ENCODE measurements around the gene KDM5C.
"Not testable (repeated sequence)": the region's sequence is repeated elsewhere in the genome, so short reads cannot be mapped to it uniquely, and the experiment has no call there.

Gene KDM5C

GRCh38 chrX:53184836-53185235 is 40.2 kb downstream of the KDM5C start:
- Histone ChIP-seq H3K27me3 (ENCODE audit: control insufficient read depth, low read length) (no peaks in the 10 kb centered on the region), H3F3A (ENCODE audit: control insufficient read depth, insufficient read depth) (no peaks in the 10 kb centered on the region), H3K9me3 (ENCODE audit: control insufficient read depth, insufficient read depth, low read length) (no peaks in the 10 kb centered on the region), H3K27ac (ENCODE audit: low read depth, low read length) (no peak overlapping the region), H3K9me2 (replicated peaks; ENCODE audit: control insufficient read depth, low read length) (no peaks in the 10 kb centered on the region), H3K4me1 (ENCODE audit: control insufficient read depth, low read length) (no peaks in the 10 kb centered on the region), H3K79me2 (ENCODE audit: control insufficient read depth, low read length) (no peaks in the 10 kb centered on the region), H4K20me1 (ENCODE audit: control insufficient read depth, insufficient read depth, low read depth, low read length) (no peaks in the 10 kb centered on the region), H3K4me3 (ENCODE audit: low read length) (no peak overlapping the region), H3K4me2 (ENCODE audit: low read length) (no peak overlapping the region), H3K36me3 (ENCODE audit: control insufficient read depth, low read length) (no peaks in the 10 kb centered on the region)
- TF ChIP-seq, protein P1, sequence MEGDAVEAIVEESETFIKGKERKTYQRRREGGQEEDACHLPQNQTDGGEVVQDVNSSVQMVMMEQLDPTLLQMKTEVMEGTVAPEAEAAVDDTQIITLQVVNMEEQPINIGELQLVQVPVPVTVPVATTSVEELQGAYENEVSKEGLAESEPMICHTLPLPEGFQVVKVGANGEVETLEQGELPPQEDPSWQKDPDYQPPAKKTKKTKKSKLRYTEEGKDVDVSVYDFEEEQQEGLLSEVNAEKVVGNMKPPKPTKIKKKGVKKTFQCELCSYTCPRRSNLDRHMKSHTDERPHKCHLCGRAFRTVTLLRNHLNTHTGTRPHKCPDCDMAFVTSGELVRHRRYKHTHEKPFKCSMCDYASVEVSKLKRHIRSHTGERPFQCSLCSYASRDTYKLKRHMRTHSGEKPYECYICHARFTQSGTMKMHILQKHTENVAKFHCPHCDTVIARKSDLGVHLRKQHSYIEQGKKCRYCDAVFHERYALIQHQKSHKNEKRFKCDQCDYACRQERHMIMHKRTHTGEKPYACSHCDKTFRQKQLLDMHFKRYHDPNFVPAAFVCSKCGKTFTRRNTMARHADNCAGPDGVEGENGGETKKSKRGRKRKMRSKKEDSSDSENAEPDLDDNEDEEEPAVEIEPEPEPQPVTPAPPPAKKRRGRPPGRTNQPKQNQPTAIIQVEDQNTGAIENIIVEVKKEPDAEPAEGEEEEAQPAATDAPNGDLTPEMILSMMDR (IDR thresholded peaks at IDR 0.05; ENCODE audit: low read depth, low read length, poor library complexity, severe bottlenecking): no peak
- TF ChIP-seq EZH2phosphoT487 (IDR thresholded peaks at IDR 0.05; ENCODE audit: borderline replicate concordance, low read length): no peak

- Histone ChIP-seq H3K9me3 (ENCODE audit: control insufficient read depth, insufficient read depth, low read length) (peaks cover 3% of the 10 kb centered on the region; the same call in 1 of the 2 replicates), H3K4me2 (ENCODE audit: low read length) (no peak overlapping the region), H4K20me1 (ENCODE audit: control insufficient read depth, insufficient read depth, low read depth, low read length) (no peaks in the 10 kb centered on the region), H3K27me3 (ENCODE audit: control insufficient read depth, low read length) (no peaks in the 10 kb centered on the region), H3K4me1 (ENCODE audit: control insufficient read depth, low read length) (peaks cover 5% of the 10 kb centered on the region), H3F3A (ENCODE audit: control insufficient read depth, insufficient read depth) (no peaks in the 10 kb centered on the region), H3K27ac (ENCODE audit: low read depth, low read length) (no peak overlapping the region), H3K79me2 (ENCODE audit: control insufficient read depth, low read length) (no peaks in the 10 kb centered on the region), H3K9me2 (replicated peaks; ENCODE audit: control insufficient read depth, low read length) (no peaks in the 10 kb centered on the region), H3K36me3 (ENCODE audit: control insufficient read depth, low read length) (no peaks in the 10 kb centered on the region), H3K4me3 (ENCODE audit: low read length) (no peak overlapping the region)
- TF ChIP-seq, protein P1 (IDR thresholded peaks at IDR 0.05; ENCODE audit: low read depth, low read length, poor library complexity, severe bottlenecking): peak; percentile 13
- TF ChIP-seq EZH2phosphoT487 (IDR thresholded peaks at IDR 0.05; ENCODE audit: borderline replicate concordance, low read length): no peak
Measured at GRCh38 chrX:53171356-53171755, 53.7 kb downstream of the KDM5C start.

DNA sequence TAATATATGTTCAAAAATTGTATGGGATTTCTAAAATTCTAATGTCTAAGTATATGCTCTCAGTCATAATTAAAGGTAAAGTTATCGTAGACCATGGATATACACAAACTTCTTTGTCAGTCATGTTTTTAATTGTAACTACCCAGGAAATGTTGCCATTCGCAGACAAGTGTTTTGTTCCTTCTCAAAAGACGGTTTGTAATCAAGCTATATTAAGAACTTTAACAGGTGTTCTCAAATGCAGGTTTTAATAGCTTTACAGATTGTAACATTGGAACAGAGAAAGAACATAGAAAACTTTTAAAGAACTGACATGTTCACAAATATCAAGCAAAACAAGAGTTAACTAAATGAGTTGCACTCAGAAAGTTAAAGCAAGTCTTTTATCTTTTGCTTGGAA is 58.9 kb downstream of the KDM5C start:
- Histone ChIP-seq H4K20me1 (ENCODE audit: control insufficient read depth, insufficient read depth, low read depth, low read length) (no peaks in the 10 kb centered on the region), H3K9me3 (ENCODE audit: control insufficient read depth, insufficient read depth, low read length) (no peaks in the 10 kb centered on the region), H3F3A (ENCODE audit: control insufficient read depth, insufficient read depth) (no peaks in the 10 kb centered on the region), H3K9me2 (replicated peaks; ENCODE audit: control insufficient read depth, low read length) (no peaks in the 10 kb centered on the region), H3K36me3 (ENCODE audit: control insufficient read depth, low read length) (no peaks in the 10 kb centered on the region), H3K27me3 (ENCODE audit: control insufficient read depth, low read length) (no peaks in the 10 kb centered on the region), H3K4me2 (ENCODE audit: low read length) (peak overlapping the region; percentile 39), H3K27ac (ENCODE audit: low read depth, low read length) (no peak overlapping the region), H3K79me2 (ENCODE audit: control insufficient read depth, low read length) (no peaks in the 10 kb centered on the region), H3K4me1 (ENCODE audit: control insufficient read depth, low read length) (peaks cover 16% of the 10 kb centered on the region), H3K4me3 (ENCODE audit: low read length) (0 out of 2 replicates have a peak overlapping the region, but pooled peaks have one; percentile 17)
- TF ChIP-seq, protein P1 (IDR thresholded peaks at IDR 0.05; ENCODE audit: low read depth, low read length, poor library complexity, severe bottlenecking): no peak
- TF ChIP-seq EZH2phosphoT487 (IDR thresholded peaks at IDR 0.05; ENCODE audit: borderline replicate concordance, low read length): no peak

- not testable (repeated sequence) for H3K4me3 ChIP-seq (ENCODE audit: low read length); H3K27me3 ChIP-seq (ENCODE audit: control insufficient read depth, low read length); H3K36me3 ChIP-seq (ENCODE audit: control insufficient read depth, low read length); H4K20me1 ChIP-seq (ENCODE audit: control insufficient read depth, insufficient read depth, low read depth, low read length); H3K79me2 ChIP-seq (ENCODE audit: control insufficient read depth, low read length); H3K4me2 ChIP-seq (ENCODE audit: low read length); H3K27ac ChIP-seq (ENCODE audit: low read depth, low read length); H3K9me2 ChIP-seq (replicated peaks; ENCODE audit: control insufficient read depth, low read length); H3K9me3 ChIP-seq (ENCODE audit: control insufficient read depth, insufficient read depth, low read length); H3F3A ChIP-seq (ENCODE audit: control insufficient read depth, insufficient read depth)
- H3K4me1 ChIP-seq (ENCODE audit: control insufficient read depth, low read length): peaks cover 16% of the 10 kb centered on the region
Measured at GRCh38 chrX:53164566-53164965, 60.4 kb downstream of the KDM5C start.

Data from DOHH2 (cell line).